Right forelimb (tissue), 1 donor: ENCODE results near the gene FXYD5.

Experiments used
- DNase-seq: peaks from one replicate; pipeline ENCODE4 v3.0.0-alpha.2; 2018

Gene FXYD5

GRCh38 chr19:35157431-35157830 lies 2.9 kb downstream of the FXYD5 start:
- no peak for DNase-seq

DNA sequence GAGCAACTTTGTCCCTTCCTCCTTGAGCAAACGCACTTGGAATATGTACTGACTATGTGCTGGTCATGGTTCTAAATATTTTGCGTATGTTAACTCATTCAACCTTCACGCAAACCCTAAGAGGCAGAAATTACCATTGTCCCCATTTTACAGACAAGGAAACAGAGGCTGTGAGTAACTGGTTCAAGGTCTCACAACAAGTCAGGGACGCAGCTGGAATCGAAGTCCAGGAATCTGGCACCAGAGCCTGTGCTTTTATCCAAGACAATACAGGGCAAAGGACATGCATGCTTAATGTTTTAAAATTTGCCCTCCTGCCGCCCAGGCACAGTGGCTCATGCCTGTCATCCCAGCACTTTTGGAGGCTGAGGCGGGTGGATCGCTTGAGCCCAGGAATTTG lies 5.1 kb downstream of the FXYD5 start:
- DNase-seq, result no peak

- no peak for DNase-seq
Observed at GRCh38 chr19:35160629-35161433, 6.3 kb downstream of the FXYD5 start.

DNA sequence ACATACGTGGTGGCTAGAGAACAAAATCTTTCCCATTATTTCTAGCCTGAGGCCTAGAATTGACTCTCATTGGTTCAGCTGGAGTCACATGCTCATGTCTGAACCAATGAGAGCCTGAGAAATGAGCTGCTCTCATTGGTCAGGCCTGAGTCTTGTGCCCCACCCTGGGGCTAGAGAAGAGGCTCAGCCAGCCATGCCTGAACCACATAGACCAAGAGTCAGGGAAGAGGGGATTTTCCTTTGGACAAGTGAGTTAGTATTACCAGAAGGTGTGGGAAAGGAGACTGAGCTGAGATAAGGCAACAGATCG lies 6.9 kb downstream of the FXYD5 start:
- DNase-seq, result no peak

GRCh38 chr19:35162471-35163326 lies 8.2 kb downstream of the FXYD5 start:
- no peak for DNase-seq

- no peak for DNase-seq
Observed at GRCh38 chr19:35164418-35164817, 9.9 kb downstream of the FXYD5 start.

DNA sequence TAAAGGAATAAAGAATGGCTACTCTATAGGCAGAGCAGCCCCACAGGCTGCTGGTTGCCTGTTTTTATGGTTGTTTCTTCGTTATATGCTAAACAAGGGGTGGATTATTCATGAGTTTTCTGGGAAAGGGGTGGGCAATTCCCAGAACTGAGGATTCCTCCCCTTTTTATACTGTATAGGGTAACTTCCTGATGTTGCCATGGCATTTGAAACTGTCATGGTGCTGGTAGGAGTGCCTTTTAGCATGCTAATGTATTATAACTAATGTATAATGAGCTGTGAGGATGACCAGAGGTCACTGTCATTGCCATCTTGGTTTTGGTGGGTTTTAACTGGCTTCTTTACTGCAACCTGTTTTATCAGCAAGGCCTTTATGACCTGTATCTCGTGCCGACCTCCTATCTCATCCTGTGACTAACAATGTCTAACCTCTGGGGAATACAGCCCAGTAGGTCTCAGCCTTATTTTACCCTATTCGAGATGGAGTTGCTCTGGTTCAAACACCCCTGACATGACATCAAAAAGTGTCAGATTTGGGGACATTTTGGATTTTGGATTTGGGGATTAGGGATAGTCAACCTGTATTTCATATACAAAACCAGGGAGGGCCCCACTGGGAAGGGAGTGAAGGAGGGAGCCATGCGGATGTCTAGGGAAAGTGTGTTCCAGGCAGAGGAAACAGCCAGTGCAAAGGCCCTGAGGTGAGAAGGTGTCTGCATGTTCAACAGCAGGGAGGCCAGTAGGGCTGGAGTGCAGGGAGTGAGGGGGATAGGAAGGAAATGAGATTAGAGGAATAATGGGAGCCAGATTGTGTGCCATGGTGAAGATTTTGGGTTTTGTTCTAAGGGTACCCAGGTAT lies 10.9 kb downstream of the FXYD5 start:
- no peak for DNase-seq

DNA sequence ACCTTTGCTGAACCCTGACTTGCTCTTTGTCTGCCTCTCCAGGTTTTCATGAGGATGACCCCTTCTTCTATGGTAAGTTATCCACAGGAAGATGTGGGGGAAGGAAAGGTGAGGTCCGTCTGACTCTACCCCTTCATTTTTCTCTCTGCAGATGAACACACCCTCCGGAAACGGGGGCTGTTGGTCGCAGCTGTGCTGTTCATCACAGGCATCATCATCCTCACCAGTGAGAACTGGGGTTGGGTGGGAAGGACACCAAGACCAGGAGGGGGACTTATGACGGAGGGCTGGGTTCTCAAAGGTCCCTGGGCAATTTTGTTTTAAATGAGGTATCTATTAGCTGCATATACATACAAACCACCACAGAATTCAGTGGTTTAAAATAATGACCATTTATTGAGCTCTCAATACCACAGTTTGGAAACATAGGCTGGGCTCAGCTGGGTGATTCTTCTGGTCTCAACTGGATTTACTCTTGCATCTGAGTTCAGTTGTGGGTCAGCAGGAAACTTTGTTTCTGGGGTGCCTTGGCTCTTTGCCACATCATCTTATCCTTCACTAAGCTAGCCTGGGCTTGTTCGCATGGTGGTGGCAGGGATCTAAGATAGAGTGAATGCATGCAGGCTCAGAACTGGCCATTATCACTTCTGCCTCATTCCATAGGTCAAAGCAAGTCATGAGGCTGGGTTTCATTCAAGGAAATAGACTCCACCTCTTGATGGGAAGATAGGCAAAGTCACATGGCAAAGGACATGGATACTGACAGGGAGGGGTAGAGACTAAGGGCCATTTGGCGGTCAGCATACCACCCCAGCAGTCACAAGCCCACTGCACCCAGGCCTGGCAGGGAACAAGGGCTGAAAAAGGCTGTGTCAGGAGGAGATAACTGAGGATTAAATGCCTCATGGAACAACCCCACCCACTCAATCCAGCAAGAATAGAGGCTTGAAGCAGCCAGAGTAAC lies 11.8 kb downstream of the FXYD5 start:
- DNase-seq, result no peak

GRCh38 chr19:35167251-35168119 lies 12.9 kb downstream of the FXYD5 start:
- no peak for DNase-seq

- DNase-seq, result no peak
Observed at GRCh38 chr19:35168196-35168595, 13.7 kb downstream of the FXYD5 start.

GRCh38 chr19:35169221-35169995 lies 14.9 kb downstream of the FXYD5 start:
- no peak for DNase-seq

DNA sequence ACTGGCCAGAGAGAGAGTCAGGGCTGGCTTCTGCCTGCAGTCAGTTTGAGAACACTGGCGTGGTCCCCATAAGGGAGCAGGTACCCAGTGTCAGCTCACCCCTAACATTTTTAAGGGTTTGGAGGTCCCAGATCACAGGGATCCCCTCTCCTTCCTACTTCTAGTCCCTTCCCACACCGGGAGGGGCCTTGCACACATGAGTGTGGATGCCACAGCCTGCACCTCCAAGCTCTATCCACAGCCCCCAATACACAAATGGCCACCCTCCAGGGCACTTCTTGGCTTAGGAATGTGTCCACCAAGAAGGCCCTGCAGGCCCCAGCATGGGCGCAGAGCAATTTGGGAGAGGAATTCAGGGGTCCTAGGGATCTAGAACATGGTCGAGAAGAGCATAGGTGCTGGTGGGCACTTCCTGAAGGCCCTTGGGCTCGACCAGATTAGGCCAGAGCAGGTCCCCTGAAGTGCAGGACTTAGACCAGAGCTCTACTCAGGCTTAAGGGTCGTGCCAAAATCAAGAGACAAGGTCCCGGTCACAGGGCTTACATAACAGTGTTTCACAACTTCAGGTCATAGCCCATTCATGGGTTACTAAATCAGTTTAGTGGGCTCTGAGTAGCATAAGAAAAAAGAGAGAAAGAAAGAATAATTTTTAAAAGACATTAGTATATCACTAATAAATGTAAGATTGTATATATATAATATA lies 16.0 kb downstream of the FXYD5 start:
- DNase-seq, result no peak

GRCh38 chr19:35171730-35172129 lies 17.2 kb downstream of the FXYD5 start:
- DNase-seq, result no peak

- no peak for DNase-seq
Observed at GRCh38 chr19:35174226-35174625, 19.7 kb downstream of the FXYD5 start.

DNA sequence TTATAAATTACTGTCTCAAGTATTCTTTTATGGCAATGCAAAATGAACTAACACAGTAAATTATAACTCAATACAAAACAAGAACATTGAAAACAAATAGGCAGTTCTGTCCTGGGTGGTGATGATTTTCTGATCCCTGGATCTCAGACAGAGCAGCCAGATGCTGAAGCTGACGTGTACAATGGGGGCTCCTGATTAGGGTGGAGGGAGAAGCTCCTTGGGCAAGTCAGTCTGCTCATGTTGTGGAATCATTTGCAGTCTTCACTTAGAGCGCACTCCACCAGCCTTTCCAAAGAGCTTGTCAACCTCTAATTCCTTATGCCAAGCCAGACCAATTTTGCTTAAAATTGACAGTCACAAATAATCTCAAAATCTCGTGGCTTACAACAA lies 21.6 kb downstream of the FXYD5 start:
- DNase-seq, result no peak

DNA sequence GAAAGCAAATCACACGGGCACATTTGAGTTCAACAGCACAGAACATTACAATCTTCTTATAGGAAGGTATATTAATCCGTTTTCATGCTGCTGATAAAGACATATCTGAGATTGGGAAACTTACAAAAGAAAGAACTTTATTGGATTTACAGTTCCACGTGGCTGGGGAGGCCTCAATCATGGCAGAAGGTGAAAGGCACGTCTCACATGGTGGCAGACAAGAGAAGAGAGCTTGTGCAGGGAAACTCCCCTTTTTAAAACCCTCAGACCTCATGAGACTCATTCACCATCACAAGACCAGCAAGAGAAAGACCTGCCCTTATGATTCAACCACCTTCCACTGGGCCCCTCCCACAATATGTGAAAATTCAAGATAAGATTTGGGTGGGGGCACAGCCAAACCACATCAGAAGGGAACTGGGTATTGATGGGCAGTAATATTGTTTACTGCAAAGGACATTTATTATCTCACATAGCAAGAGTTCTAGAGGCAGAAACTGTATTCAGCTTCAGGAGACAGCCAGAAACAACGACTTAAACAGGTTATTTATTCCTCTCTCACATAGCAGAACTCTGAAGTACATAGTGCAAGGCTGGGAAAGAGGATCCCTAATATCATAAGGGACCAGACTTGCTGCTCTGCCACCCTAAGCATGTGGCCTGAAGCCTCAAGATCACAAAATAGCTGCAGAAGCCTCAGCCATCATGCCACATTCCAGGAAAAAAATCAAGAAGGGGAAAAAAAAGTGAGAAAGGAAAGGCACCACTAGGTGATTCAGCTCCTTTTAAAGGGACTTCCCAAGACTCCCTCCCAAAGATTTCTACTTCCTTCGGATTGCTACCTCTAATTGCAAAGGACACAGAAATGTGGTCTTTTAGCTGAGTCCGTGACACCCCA lies 23.1 kb downstream of the FXYD5 start:
- no peak for DNase-seq

DNA sequence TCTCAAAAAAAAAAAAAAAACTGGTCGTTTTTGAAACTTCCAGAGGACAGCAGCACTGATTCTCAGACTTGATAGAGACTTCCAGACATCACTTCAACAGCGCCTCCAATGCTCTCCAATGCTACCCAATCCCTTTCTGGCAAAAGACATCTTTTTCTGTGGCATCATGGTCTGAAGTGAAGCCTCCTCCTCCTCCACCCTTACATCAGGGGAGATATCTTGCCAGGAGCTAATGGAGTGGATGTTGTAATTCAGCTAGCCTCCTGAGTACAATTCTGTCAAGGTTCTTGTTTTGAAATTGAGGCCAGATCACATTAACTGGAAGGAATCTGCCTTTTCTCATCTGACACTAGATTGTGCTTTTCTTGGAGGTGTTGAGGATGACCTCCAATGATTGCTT lies 24.2 kb downstream of the FXYD5 start:
- no peak for DNase-seq

GRCh38 chr19:35179830-35180229 lies 25.3 kb downstream of the FXYD5 start:
- no peak for DNase-seq

DNA sequence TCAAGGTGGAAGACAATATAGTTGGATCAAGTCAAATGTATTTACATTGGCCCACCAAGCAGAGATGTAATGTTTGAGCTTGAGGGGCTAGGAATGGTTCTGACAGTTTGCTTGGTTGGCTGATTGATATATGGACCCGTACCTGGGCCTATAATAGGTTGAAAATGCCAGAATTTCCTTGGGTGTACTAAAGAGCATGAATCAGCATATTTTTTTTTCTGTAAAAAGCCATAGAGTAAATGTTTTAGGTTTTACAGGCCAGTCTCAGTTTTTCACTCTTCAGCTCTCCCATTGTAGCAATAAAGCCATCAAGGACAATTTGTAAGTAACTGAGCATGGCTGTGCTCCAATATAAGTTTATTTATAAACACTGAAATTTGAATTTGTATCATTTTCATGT lies 26.9 kb downstream of the FXYD5 start:
- DNase-seq, result no peak
